GM23338 (cell line): ENCODE measurements around the gene WASF2. TPM values are rescaled to one million over a fixed set of nuclear protein-coding genes. Genes with fewer than 3 reads are reported as not detected.

Source experiments
- ATAC-seq: fragments of 200-7000 bp; cut with Tn5 transposase; 3 replicates; pipeline ENCODE4 v1.9.1; 2020
- DNase-seq: peaks from one replicate; pipeline ENCODE4 v3.0.0-alpha.2; 2015; ENCODE audit warnings: low spot score
- H2AFZ ChIP-seq: fragments of 200-600 bp; sonication (generic); 2 replicates; pipeline ENCODE4 v1.8.0; 2016; ENCODE audit warnings: antibody characterized with exemption, mild to moderate bottlenecking, moderate library complexity
- H3F3A ChIP-seq: fragments of 200-600 bp; sonication (generic); replicated peaks from 2 replicates; pipeline ENCODE4 v1.8.0; 2017; ENCODE audit warnings: antibody characterized with exemption, mixed run types, low read depth
- H3K27ac ChIP-seq: fragments of 200-600 bp; sonication (generic); 2 replicates; pipeline ENCODE4 v1.6.1; 2016; ENCODE audit warnings: low read depth
- H3K27me3 ChIP-seq: fragments of 200-600 bp; sonication (generic); 2 replicates; pipeline ENCODE4 v1.8.0; 2016; ENCODE audit warnings: mild to moderate bottlenecking, mixed run types, moderate library complexity; ENCODE audit not compliant: insufficient read depth
- H3K36me3 ChIP-seq: fragments of 200-600 bp; sonication (generic); 2 replicates; pipeline ENCODE4 v1.8.0; 2016; ENCODE audit warnings: mild to moderate bottlenecking; ENCODE audit not compliant: insufficient read depth
- H3K4me1 ChIP-seq: fragments of 200-600 bp; sonication (generic); 2 replicates; pipeline ENCODE4 v1.8.0; 2016; ENCODE audit warnings: mild to moderate bottlenecking, moderate library complexity; ENCODE audit not compliant: insufficient read depth
- H3K4me2 ChIP-seq: fragments of 200-600 bp; sonication (generic); 2 replicates; pipeline ENCODE4 v1.7.1; 2017; ENCODE audit warnings: mixed run types
- H3K4me3 ChIP-seq: fragments of 200-600 bp; sonication (generic); 2 replicates; pipeline ENCODE4 v1.6.1; 2016; ENCODE audit warnings: mixed run types
- H3K79me2 ChIP-seq: fragments of 200-600 bp; sonication (generic); replicated peaks from 2 replicates; pipeline ENCODE4 v1.8.0; 2017; ENCODE audit warnings: mild to moderate bottlenecking; ENCODE audit not compliant: insufficient read depth
- H3K9me2 ChIP-seq: fragments of 200-600 bp; sonication (generic); 2 replicates; pipeline ENCODE4 v1.8.0; 2017; ENCODE audit not compliant: insufficient read depth
- H4K20me1 ChIP-seq: fragments of 200-600 bp; sonication (generic); replicated peaks from 2 replicates; pipeline ENCODE4 v1.8.0; 2017; ENCODE audit warnings: mild to moderate bottlenecking; ENCODE audit not compliant: insufficient read depth
- H3K27ac Mint-ChIP-seq: 2 replicates; pipeline ENCODE4 v1.8.0; 2020; ENCODE audit warnings: inconsistent platforms, mild to moderate bottlenecking, moderate library complexity, mixed read lengths
- H3K27me3 Mint-ChIP-seq: 3 replicates; pipeline ENCODE4 v1.8.0; 2022; ENCODE audit warnings: low read depth, mild to moderate bottlenecking, moderate library complexity, mixed read lengths, inconsistent platforms; ENCODE audit not compliant: insufficient read depth, poor library complexity
- H3K36me3 Mint-ChIP-seq: 3 replicates; pipeline ENCODE4 v1.8.0; 2021; ENCODE audit warnings: low read depth, mild to moderate bottlenecking, inconsistent platforms, moderate library complexity, mixed read lengths
- H3K4me1 Mint-ChIP-seq: 3 replicates; pipeline ENCODE4 v1.8.0; 2020; ENCODE audit warnings: mild to moderate bottlenecking, inconsistent platforms, mixed read lengths
- H3K4me3 Mint-ChIP-seq: 3 replicates; pipeline ENCODE4 v1.8.0; 2021; ENCODE audit warnings: moderate library complexity, mild to moderate bottlenecking, inconsistent platforms, mixed read lengths
- H3K9me3 Mint-ChIP-seq: 3 replicates; pipeline ENCODE4 v1.8.0; 2020; ENCODE audit warnings: moderate library complexity, mild to moderate bottlenecking, inconsistent platforms, mixed read lengths
- CREB1 ChIP-seq: fragments of 250-450 bp; sonication (Bioruptor Pico); IDR thresholded peaks from 2 replicates; pipeline ENCODE4 v1.5.0; 2020; ENCODE audit warnings: low read depth, mild to moderate bottlenecking, moderate library complexity
- CTCF ChIP-seq, 2 experiments: fragments of 200-600 bp in 1 of 2; sonication (generic) in 1 of 2; conservative IDR thresholded peaks; 2 replicates each; pipeline versions ENCODE4 v1.5.1 to v1.6.1; 2016 to 2017; ENCODE audit warnings: antibody characterized with exemption in 2 of 2, low read depth in 2 of 2, mild to moderate bottlenecking in 2 of 2, moderate library complexity in 1 of 2
- ETS1 ChIP-seq: IDR thresholded peaks from 2 replicates; pipeline ENCODE4 v1.6.1; 2016; ENCODE audit warnings: antibody characterized with exemption
- EZH2 ChIP-seq: fragments of 200-600 bp; sonication (generic); IDR thresholded peaks from one replicate; pipeline ENCODE4 v1.8.0; 2017; ENCODE audit warnings: antibody characterized with exemption, mild to moderate bottlenecking, low read depth; ENCODE audit not compliant: unreplicated experiment
- EZH2phosphoT487 ChIP-seq: fragments of 200-600 bp; sonication (generic); IDR thresholded peaks from one replicate; pipeline ENCODE4 v1.8.1; 2018; ENCODE audit warnings: antibody characterized with exemption; ENCODE audit not compliant: unreplicated experiment
- JUNB ChIP-seq: IDR thresholded peaks from one replicate; pipeline ENCODE4 v1.6.1; 2016; ENCODE audit warnings: antibody characterized with exemption; ENCODE audit not compliant: unreplicated experiment
- NANOG ChIP-seq: IDR thresholded peaks from 2 replicates; pipeline ENCODE4 v1.6.1; 2016; ENCODE audit warnings: antibody characterized with exemption, borderline replicate concordance
- POLR2AphosphoS5 ChIP-seq: IDR thresholded peaks from 2 replicates; pipeline ENCODE4 v1.6.1; 2016; ENCODE audit warnings: antibody characterized with exemption, low read depth
- REST ChIP-seq: IDR thresholded peaks from one replicate; pipeline ENCODE4 v1.6.1; 2018; ENCODE audit warnings: antibody characterized with exemption; ENCODE audit not compliant: unreplicated experiment
- STAT1 ChIP-seq: IDR thresholded peaks from one replicate; pipeline ENCODE4 v1.6.1; 2016; ENCODE audit warnings: antibody characterized with exemption; ENCODE audit not compliant: unreplicated experiment
- ZNF114 ChIP-seq: fragments of 250-450 bp; sonication (Bioruptor Pico); IDR thresholded peaks from 2 replicates; pipeline ENCODE4 v1.5.0; 2020; ENCODE audit warnings: mild to moderate bottlenecking, moderate library complexity
- ZNF331 ChIP-seq: fragments of 250-450 bp; sonication (Bioruptor Pico); IDR thresholded peaks from 2 replicates; pipeline ENCODE4 v1.5.0; 2020; ENCODE audit warnings: low read depth, mild to moderate bottlenecking, moderate library complexity
- ZNF462 ChIP-seq: fragments of 250-450 bp; sonication (Bioruptor Pico); IDR thresholded peaks from 2 replicates; pipeline ENCODE4 v1.5.0; 2020; ENCODE audit warnings: mild to moderate bottlenecking, moderate library complexity
- polyA plus RNA-seq: library from polyadenylated mRNA; unstranded; fragments of >200 nt; fragmentation: Nextera tagmentation; extraction: Ambion mirVana; gene quantifications from 2 replicates; pipeline ENCODE4 v1.2.1, GENCODE V29; 2016
- total RNA-seq: library from RNA; depleted of rRNA; stranded (reverse); fragments of >200 nt; shearing (Covaris generic); gene quantifications from 2 replicates; pipeline ENCODE4 v1.2.3, GENCODE V29; 2014

WASF2 gene
- total and polyA plus RNA-seq, 2 experiments from 2014 or later = 40.9 to 95.6 TPM

GRCh38 chr1:27408151-27408550 is 81.8 kb downstream of the WASF2 start:
- Histone ChIP-seq H3K79me2 (no peaks in the 10 kb centered on the region), H3K27me3 (no peaks in the 10 kb centered on the region), H3K36me3 (peaks cover 18% of the 10 kb centered on the region), H3K4me2 (no peak overlapping the region), H3K9me2 (no peaks in the 10 kb centered on the region), H2AFZ (no peak overlapping the region), H3K27ac (no peak overlapping the region), H3K4me1 (peaks cover 29% of the 10 kb centered on the region), H3F3A (peaks cover 14% of the 10 kb centered on the region), H3K4me3 (no peak overlapping the region), H4K20me1 (no peaks in the 10 kb centered on the region)
- ATAC-seq = no peak
- no peak overlapping the region for H3K27ac Mint-ChIP-seq
- DNase-seq = no peak
- H3K9me3 Mint-ChIP-seq = no peaks in the 10 kb centered on the region
- H3K27me3 Mint-ChIP-seq = peaks cover 11% of the 10 kb centered on the region
- no peak for TF ChIP-seq CREB1 (CRISPR knock-in tag)
- TF ChIP-seq EZH2 = no peak
- TF ChIP-seq STAT1 = no peak
- TF ChIP-seq NANOG = no peak
- no peak for TF ChIP-seq JUNB
- no peak for TF ChIP-seq ETS1
- no peak for TF ChIP-seq ZNF462
- TF ChIP-seq ZNF331 (CRISPR knock-in tag) = no peak
- TF ChIP-seq EZH2phosphoT487 = no peak
- TF ChIP-seq ZNF114 (CRISPR knock-in tag) = no peak
- TF ChIP-seq CTCF (conservative IDR thresholded peaks at IDR 0.05; ENCODE audit: low read depth in 2 of 2) = no peak
- TF ChIP-seq REST = no peak
- TF ChIP-seq POLR2AphosphoS5 = no peak
- no peak overlapping the region for H3K4me3 Mint-ChIP-seq
- peaks cover 41% of the 10 kb centered on the region for H3K4me1 Mint-ChIP-seq
- peaks cover 57% of the 10 kb centered on the region for H3K36me3 Mint-ChIP-seq
